ENCODE measurements around the gene THSD4.

Gene THSD4

DNA sequence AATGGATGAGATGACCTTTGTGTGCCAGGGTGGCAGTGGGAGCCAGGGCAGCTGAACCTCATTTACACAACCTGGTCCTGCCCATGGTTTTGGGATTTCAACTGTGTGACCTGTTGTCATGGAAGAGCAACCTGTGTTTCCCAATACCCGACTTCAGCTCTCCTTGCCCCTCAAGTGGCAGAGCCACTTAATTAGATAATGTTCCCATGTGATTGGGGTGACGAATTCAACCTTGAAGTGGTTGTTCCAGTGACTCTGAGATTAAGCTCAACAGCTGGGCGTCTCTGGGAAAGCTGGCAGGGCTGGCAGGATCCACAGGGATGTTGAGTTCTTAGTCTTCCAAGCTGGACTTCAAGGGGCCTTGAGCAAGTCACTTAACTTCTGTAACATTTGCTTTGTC lies 71.0 kb downstream of the THSD4 start:
- no peak overlapping the region for H3K27ac ChIP-seq (replicated peaks)
- no peaks in the 10 kb centered on the region for H3K27me3 ChIP-seq (ENCODE audit: insufficient read depth, poor library complexity, severe bottlenecking)
- TF ChIP-seq SPI1 (IDR thresholded peaks at IDR 0.05; ENCODE audit: borderline replicate concordance, low read depth) (no peak), POLR2AphosphoS5 (IDR thresholded peaks at IDR 0.05; ENCODE audit: low read depth) (no peak), GABPA (IDR thresholded peaks at IDR 0.05; ENCODE audit: low read depth) (no peak)
- TF ChIP-seq, protein P1, sequence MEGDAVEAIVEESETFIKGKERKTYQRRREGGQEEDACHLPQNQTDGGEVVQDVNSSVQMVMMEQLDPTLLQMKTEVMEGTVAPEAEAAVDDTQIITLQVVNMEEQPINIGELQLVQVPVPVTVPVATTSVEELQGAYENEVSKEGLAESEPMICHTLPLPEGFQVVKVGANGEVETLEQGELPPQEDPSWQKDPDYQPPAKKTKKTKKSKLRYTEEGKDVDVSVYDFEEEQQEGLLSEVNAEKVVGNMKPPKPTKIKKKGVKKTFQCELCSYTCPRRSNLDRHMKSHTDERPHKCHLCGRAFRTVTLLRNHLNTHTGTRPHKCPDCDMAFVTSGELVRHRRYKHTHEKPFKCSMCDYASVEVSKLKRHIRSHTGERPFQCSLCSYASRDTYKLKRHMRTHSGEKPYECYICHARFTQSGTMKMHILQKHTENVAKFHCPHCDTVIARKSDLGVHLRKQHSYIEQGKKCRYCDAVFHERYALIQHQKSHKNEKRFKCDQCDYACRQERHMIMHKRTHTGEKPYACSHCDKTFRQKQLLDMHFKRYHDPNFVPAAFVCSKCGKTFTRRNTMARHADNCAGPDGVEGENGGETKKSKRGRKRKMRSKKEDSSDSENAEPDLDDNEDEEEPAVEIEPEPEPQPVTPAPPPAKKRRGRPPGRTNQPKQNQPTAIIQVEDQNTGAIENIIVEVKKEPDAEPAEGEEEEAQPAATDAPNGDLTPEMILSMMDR (IDR thresholded peaks at IDR 0.05; ENCODE audit: insufficient read depth, low read length): no peak
- TF ChIP-seq, protein P2, sequence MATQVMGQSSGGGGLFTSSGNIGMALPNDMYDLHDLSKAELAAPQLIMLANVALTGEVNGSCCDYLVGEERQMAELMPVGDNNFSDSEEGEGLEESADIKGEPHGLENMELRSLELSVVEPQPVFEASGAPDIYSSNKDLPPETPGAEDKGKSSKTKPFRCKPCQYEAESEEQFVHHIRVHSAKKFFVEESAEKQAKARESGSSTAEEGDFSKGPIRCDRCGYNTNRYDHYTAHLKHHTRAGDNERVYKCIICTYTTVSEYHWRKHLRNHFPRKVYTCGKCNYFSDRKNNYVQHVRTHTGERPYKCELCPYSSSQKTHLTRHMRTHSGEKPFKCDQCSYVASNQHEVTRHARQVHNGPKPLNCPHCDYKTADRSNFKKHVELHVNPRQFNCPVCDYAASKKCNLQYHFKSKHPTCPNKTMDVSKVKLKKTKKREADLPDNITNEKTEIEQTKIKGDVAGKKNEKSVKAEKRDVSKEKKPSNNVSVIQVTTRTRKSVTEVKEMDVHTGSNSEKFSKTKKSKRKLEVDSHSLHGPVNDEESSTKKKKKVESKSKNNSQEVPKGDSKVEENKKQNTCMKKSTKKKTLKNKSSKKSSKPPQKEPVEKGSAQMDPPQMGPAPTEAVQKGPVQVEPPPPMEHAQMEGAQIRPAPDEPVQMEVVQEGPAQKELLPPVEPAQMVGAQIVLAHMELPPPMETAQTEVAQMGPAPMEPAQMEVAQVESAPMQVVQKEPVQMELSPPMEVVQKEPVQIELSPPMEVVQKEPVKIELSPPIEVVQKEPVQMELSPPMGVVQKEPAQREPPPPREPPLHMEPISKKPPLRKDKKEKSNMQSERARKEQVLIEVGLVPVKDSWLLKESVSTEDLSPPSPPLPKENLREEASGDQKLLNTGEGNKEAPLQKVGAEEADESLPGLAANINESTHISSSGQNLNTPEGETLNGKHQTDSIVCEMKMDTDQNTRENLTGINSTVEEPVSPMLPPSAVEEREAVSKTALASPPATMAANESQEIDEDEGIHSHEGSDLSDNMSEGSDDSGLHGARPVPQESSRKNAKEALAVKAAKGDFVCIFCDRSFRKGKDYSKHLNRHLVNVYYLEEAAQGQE (IDR thresholded peaks at IDR 0.05; ENCODE audit: insufficient replicate concordance, low read depth): no peak
- DNase-seq (ENCODE audit: low read depth in 1 of 2, low spot score in 1 of 2): no peak
- H3K4me3 ChIP-seq (replicated peaks; ENCODE audit: insufficient read depth, low read length): no peak overlapping the region

DNA sequence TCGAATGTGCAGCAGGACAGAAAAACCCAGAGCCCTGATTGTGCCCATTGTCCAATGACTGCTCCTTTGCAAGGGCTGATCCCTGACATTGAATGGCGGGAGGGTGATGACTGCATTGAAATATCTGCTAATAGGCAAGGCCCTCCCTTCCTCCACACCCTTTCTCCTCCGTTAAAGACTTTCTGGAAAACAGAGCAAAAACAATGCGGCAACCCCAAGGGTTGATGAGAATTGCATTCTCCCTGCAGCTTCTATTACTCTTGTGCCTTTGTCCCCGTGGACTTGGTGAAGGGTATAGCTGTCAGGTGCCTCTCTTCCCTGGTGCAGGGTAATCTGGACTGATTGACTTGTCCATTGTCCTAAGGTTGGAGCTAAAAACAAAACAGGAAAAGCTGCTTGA lies 71.8 kb downstream of the THSD4 start:
- Histone ChIP-seq H3K27me3 (ENCODE audit: insufficient read depth, poor library complexity, severe bottlenecking) (no peaks in the 10 kb centered on the region), H3K4me3 (replicated peaks; ENCODE audit: insufficient read depth, low read length) (no peak overlapping the region), H3K27ac (replicated peaks) (no peak overlapping the region)
- TF ChIP-seq, protein P2 (IDR thresholded peaks at IDR 0.05; ENCODE audit: insufficient replicate concordance, low read depth): no peak
- TF ChIP-seq SPI1 (IDR thresholded peaks at IDR 0.05; ENCODE audit: borderline replicate concordance, low read depth): no peak
- TF ChIP-seq POLR2AphosphoS5 (IDR thresholded peaks at IDR 0.05; ENCODE audit: low read depth): no peak
- TF ChIP-seq GABPA (IDR thresholded peaks at IDR 0.05; ENCODE audit: low read depth): no peak
- TF ChIP-seq, protein P1 (IDR thresholded peaks at IDR 0.05; ENCODE audit: insufficient read depth, low read length): no peak
- no peak for DNase-seq (ENCODE audit: low read depth in 1 of 2, low spot score in 1 of 2)

DNA sequence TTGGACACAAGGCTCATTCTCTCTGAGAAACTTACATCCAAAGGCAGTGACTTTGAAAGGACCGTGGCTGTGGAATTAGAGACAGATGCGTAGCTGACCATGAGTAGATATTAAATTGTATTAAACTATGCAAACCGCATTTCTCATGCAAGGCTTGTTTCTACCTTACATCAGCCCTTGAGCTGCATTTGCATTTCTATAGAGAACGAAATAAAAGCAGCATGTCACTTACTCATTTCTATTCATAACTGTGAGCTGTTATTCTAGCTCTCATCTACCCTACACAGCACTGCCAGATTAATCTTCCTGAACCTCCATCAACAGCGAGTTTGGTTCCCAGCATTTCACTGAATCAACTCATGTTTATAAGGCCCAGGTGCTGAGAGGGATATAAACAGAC lies 72.3 kb downstream of the THSD4 start:
- Histone ChIP-seq H3K4me3 (replicated peaks; ENCODE audit: insufficient read depth, low read length) (no peak overlapping the region), H3K27ac (replicated peaks) (no peak overlapping the region), H3K27me3 (ENCODE audit: insufficient read depth, poor library complexity, severe bottlenecking) (no peaks in the 10 kb centered on the region)
- no peak for DNase-seq (ENCODE audit: low read depth in 1 of 2, low spot score in 1 of 2)
- TF ChIP-seq, protein P1 (IDR thresholded peaks at IDR 0.05; ENCODE audit: insufficient read depth, low read length): no peak

DNA sequence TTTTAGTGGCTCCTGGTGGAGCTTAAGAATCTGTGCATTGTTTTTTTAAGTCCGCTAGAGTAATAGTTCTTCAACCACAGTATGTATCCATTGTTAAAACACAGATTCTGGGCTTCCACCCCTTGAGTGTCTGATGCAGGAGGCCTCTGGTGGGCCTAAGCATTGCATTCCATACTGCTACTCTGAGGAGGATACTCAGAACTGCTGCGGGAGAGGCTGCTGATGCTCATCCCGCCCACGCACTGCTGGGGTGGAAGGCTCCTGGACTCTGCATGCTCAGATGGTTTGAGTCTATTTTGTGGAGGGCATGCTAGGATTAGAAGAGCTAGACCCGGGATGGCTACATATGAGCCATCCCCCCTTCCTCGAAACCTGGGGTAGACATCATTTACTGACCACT lies 74.4 kb downstream of the THSD4 start:
- Histone ChIP-seq H3K27ac (replicated peaks) (no peak overlapping the region), H3K4me3 (replicated peaks; ENCODE audit: insufficient read depth, low read length) (no peak overlapping the region), H3K27me3 (ENCODE audit: insufficient read depth, poor library complexity, severe bottlenecking) (no peaks in the 10 kb centered on the region)
- DNase-seq (ENCODE audit: low read depth in 1 of 2, low spot score in 1 of 2): no peak
- TF ChIP-seq, protein P1 (IDR thresholded peaks at IDR 0.05; ENCODE audit: insufficient read depth, low read length): no peak
- TF ChIP-seq, protein P2 (IDR thresholded peaks at IDR 0.05; ENCODE audit: insufficient replicate concordance, low read depth): no peak
- TF ChIP-seq POLR2AphosphoS5 (IDR thresholded peaks at IDR 0.05; ENCODE audit: low read depth): no peak
- no peak for TF ChIP-seq GABPA (IDR thresholded peaks at IDR 0.05; ENCODE audit: low read depth)
- no peak for TF ChIP-seq SPI1 (IDR thresholded peaks at IDR 0.05; ENCODE audit: borderline replicate concordance, low read depth)

Data from HL-60 (cell line).